Left colon (tissue), 2 donors: ENCODE data around the gene MPL. TPM values are rescaled to one million over a fixed set of nuclear protein-coding genes. Genes with fewer than 3 reads are reported as not detected.

Experiments used
- ATAC-seq: fragments of 200-7000 bp; cut with Tn5 transposase; one replicate; pipeline ENCODE4 v1.9.1; 2020; ENCODE audit warnings: mild to moderate bottlenecking, moderate library complexity
- DNase-seq, 2 donors: peaks; one replicate each; pipeline ENCODE4 v3.0.0-alpha.2; 2020
- intact Hi-C, 2 donors: fragments of 100-400 bp; cut with DNase I in 1 of 2; cut with micrococcal nuclease in 1 of 2; formaldehyde crosslinking; loops; one replicate each; pipeline versions ENCODE4 v1.11.2 to v1.14.0; 2022; cut with DNase I, micrococcal nuclease
- long read RNA-seq: library from polyadenylated mRNA; unstranded; transcript quantifications from one replicate; pipeline ENCODE4 v2.0.0, GENCODE V29; 2021
- total RNA-seq, 2 donors: library from RNA; stranded (reverse); fragmentation: NEBNext Ultra II Directional; extraction: Animal tissue kit (Norgen Biotek cat#: 25700); gene quantifications; one replicate each; pipeline ENCODE4 v1.2.1, GENCODE V29; 2021
- donor health status: DM: no; HTN: no; CAD: no.
- donor health status: DM: yes; HTN: yes; CAD: no.

The MPL gene
- under 1 TPM in 1 of 2 donors, not detected in 1; 0.56 TPM for total RNA-seq
- long read RNA-seq: 0 reads

- ATAC-seq: no peak
- intact Hi-C loops: no loop called here
- no peak for DNase-seq
These were observed at the start of gene MPL for GRCh38 chr1:43337588-43337987. MPL (plus strand) TSS chr1:43337818; CDS start chr1:43337849, 31 bp downstream.

GRCh38 chr1:43288058-43288784 is 49.4 kb upstream of the MPL start:
- peak in 1 of 2 donors; percentile 23 for DNase-seq
- ATAC-seq: no peak
- intact Hi-C loops: no loop called here

- ATAC-seq (no peak), DNase-seq (no peak)
- intact Hi-C loops: no loop called here
These were observed 48.6 kb upstream of the MPL start for GRCh38 chr1:43288785-43289706.

GRCh38 chr1:43292216-43292615 is 45.4 kb upstream of the MPL start:
- ATAC-seq: no peak
- intact Hi-C loops: no loop called here
- no peak for DNase-seq

GRCh38 chr1:43292679-43293078 is 44.9 kb upstream of the MPL start:
- intact Hi-C loops: no loop called here
- ATAC-seq: no peak
- DNase-seq: no peak

- intact Hi-C loops: no loop called here
- DNase-seq (no peak), ATAC-seq (no peak)
These were observed 44.4 kb upstream of the MPL start for GRCh38 chr1:43293176-43293575.

GRCh38 chr1:43293896-43294760 is 43.5 kb upstream of the MPL start:
- peak; percentile 74 to 79 for DNase-seq
- ATAC-seq: peak; percentile 79

GRCh38 chr1:43294761-43295160 is 42.9 kb upstream of the MPL start:
- intact Hi-C loops: no loop called here
- no peak for ATAC-seq
- no peak for DNase-seq

More at GRCh38 chr1:43293896-43294760, 43.5 kb upstream of the MPL start:
- intact Hi-C loops: no loop called here

GRCh38 chr1:43296207-43296606 is 41.4 kb upstream of the MPL start:
- no peak for DNase-seq
- intact Hi-C loops: no loop called here
- ATAC-seq: no peak

- ATAC-seq: no peak
- intact Hi-C loops: no loop called here
- no peak for DNase-seq
These were observed 39.6 kb upstream of the MPL start for GRCh38 chr1:43298055-43298454.

- intact Hi-C loops: no loop called here
- DNase-seq (no peak), ATAC-seq (no peak)
These were observed 38.5 kb upstream of the MPL start for GRCh38 chr1:43299101-43299500.

- ATAC-seq: no peak
- DNase-seq: no peak
- intact Hi-C loops: no loop called here
These were observed 37.1 kb upstream of the MPL start, which contains the start of gene TIE1 for GRCh38 chr1:43300378-43301094. TIE1 (plus strand) TSS chr1:43300982; CDS start chr1:43301072, 90 bp downstream.

- intact Hi-C loops: no loop called here
- ATAC-seq (no peak), DNase-seq (no peak)
These were observed 35.4 kb upstream of the MPL start for GRCh38 chr1:43302201-43302600.

GRCh38 chr1:43302721-43303470 is 34.7 kb upstream of the MPL start:
- intact Hi-C loops: no loop called here
- ATAC-seq: peak; percentile 91
- peak; percentile 66 to 69 for DNase-seq

GRCh38 chr1:43303471-43304313 is 33.9 kb upstream of the MPL start:
- intact Hi-C loops: no loop called here
- ATAC-seq: peak; percentile 40
- no peak for DNase-seq

- no peak for DNase-seq
- intact Hi-C loops: no loop called here
- no peak for ATAC-seq
These were observed 33.3 kb upstream of the MPL start for GRCh38 chr1:43304314-43304681.

- no peak for ATAC-seq
- intact Hi-C loops: no loop called here
- peak in 1 of 2 donors; percentile 26 for DNase-seq
These were observed 32.8 kb upstream of the MPL start for GRCh38 chr1:43304771-43305300.
